GM18951 (cell line): ENCODE data around the gene ZCCHC2.

Experiments used
- POLR2A ChIP-seq: IDR thresholded peaks from 4 replicates; pipeline ENCODE4 v1.6.1; 2011; ENCODE audit warnings: mild to moderate bottlenecking; ENCODE audit not compliant: insufficient read length, insufficient read depth; ENCODE audit errors: extremely low read depth
- in situ Hi-C: fragments of 300-500 bp; cut with MboI; formaldehyde crosslinking; loops from one replicate; pipeline ENCODE4 v1.12.0; 2022; ENCODE audit warnings: low sequenced_read_pairs, mixed read lengths, inconsistent platforms; ENCODE audit not compliant: unreplicated experiment

ZCCHC2 gene

GRCh38 chr18:62531931-62532330, 9.1 kb downstream of the ZCCHC2 start:
- no peak for TF ChIP-seq POLR2A
- in situ Hi-C loops = no loop called here

GRCh38 chr18:62536005-62536404, 13.2 kb downstream of the ZCCHC2 start:
- TF ChIP-seq POLR2A = no peak
- in situ Hi-C loops = no loop called here

GRCh38 chr18:62537042-62537894, 14.4 kb downstream of the ZCCHC2 start:
- in situ Hi-C loops = no loop called here
- no peak for TF ChIP-seq POLR2A

- TF ChIP-seq POLR2A = no peak
- in situ Hi-C loops = no loop called here
These were observed 15.1 kb downstream of the ZCCHC2 start for GRCh38 chr18:62537946-62538345.

- no peak for TF ChIP-seq POLR2A
These were observed 16.1 kb downstream of the ZCCHC2 start for GRCh38 chr18:62538881-62539280.

GRCh38 chr18:62539284-62540165, 16.7 kb downstream of the ZCCHC2 start:
- in situ Hi-C loops = no loop called here
- TF ChIP-seq POLR2A = no peak

More at GRCh38 chr18:62538881-62539280, 16.1 kb downstream of the ZCCHC2 start:
- in situ Hi-C loops = no loop called here

- no peak for TF ChIP-seq POLR2A
- in situ Hi-C loops = no loop called here
These were observed 20.2 kb downstream of the ZCCHC2 start for GRCh38 chr18:62543021-62543420.

- TF ChIP-seq POLR2A = no peak
- in situ Hi-C loops = no loop called here
These were observed 22.3 kb downstream of the ZCCHC2 start for GRCh38 chr18:62545098-62545497.

- in situ Hi-C loops = loop anchor here (25.0 kb wide), 1 partner anchor 362 kb away; the partner anchor contains the start of genes PIGN and RELCH
These were observed 26.9 kb downstream of the ZCCHC2 start for GRCh38 chr18:62549755-62550154.

GRCh38 chr18:62550746-62551145, 27.9 kb downstream of the ZCCHC2 start:
- in situ Hi-C loops = loop anchor here (25.0 kb wide), 1 partner anchor 363 kb away; the partner anchor contains the start of genes PIGN and RELCH
- no peak for TF ChIP-seq POLR2A

More at GRCh38 chr18:62549755-62550154, 26.9 kb downstream of the ZCCHC2 start:
- no peak for TF ChIP-seq POLR2A

GRCh38 chr18:62551972-62552513, 29.2 kb downstream of the ZCCHC2 start:
- in situ Hi-C loops = loop anchor here (25.0 kb wide), 1 partner anchor 365 kb away; the partner anchor contains the start of genes PIGN and RELCH
- TF ChIP-seq POLR2A = no peak

GRCh38 chr18:62554061-62554815, 31.4 kb downstream of the ZCCHC2 start:
- in situ Hi-C loops = loop anchor here (25.0 kb wide), 1 partner anchor 367 kb away; the partner anchor contains the start of genes PIGN and RELCH
- TF ChIP-seq POLR2A = no peak
